Kidney (tissue), 14 donors: Measurements from ENCODE around the gene PCLO. TPM values are rescaled to one million over a fixed set of nuclear protein-coding genes. Genes with fewer than 3 reads are reported as not detected.
A peak's percentile ranks its signal among the peaks of the same experiment; 100 is the strongest.

Experiments
- DNase-seq, 5 donors: peaks; one replicate each; pipeline ENCODE4 v3.0.0-alpha.2; 2013 to 2020
- FAIRE-seq: peaks from 2 replicates; lab custom pipeline; 2012; peaks lifted over from hg19 to GRCh38; lab: Jason Lieb, UNC
- H3K27ac ChIP-seq, 2 donors: one replicate each; pipeline ENCODE4 v1.7.0; 2013; ENCODE audit warnings: low read depth in 2 of 2, low read length in 2 of 2, inconsistent platforms in 1 of 2
- H3K27me3 ChIP-seq: one replicate; pipeline ENCODE4 v1.7.1; 2013; ENCODE audit warnings: low read length, inconsistent platforms; ENCODE audit not compliant: control insufficient read depth, insufficient read depth
- H3K36me3 ChIP-seq, 3 donors: one replicate each; pipeline versions ENCODE4 v1.7.0 to v1.7.1; 2013; ENCODE audit warnings: low read length in 3 of 3, control low read depth in 1 of 3, inconsistent platforms in 1 of 3; ENCODE audit not compliant: insufficient read depth in 3 of 3, control insufficient read depth in 2 of 3
- H3K4me1 ChIP-seq, 3 donors: one replicate each; pipeline versions ENCODE4 v1.7.0 to v1.7.1; 2013; ENCODE audit warnings: low read length in 3 of 3, inconsistent platforms in 1 of 3, low read depth in 1 of 3; ENCODE audit not compliant: control insufficient read depth in 2 of 3, insufficient read depth in 2 of 3
- H3K4me3 ChIP-seq, 3 donors: one replicate each; pipeline versions ENCODE4 v1.7.0 to v1.8.1; 2013; ENCODE audit warnings: low read length in 3 of 3, control low read depth in 1 of 3, inconsistent platforms in 1 of 3
- H3K9ac ChIP-seq, 3 donors: one replicate each; pipeline versions ENCODE4 v1.7.0 to v1.7.1; 2013; ENCODE audit warnings: low read length in 3 of 3, control low read depth in 1 of 3, inconsistent platforms in 1 of 3
- H3K9me3 ChIP-seq, 3 donors: one replicate each; pipeline versions ENCODE4 v1.7.0 to v1.7.1; 2013; ENCODE audit warnings: low read length in 3 of 3, control low read depth in 1 of 3, inconsistent platforms in 1 of 3; ENCODE audit not compliant: control insufficient read depth in 2 of 3, insufficient read depth in 1 of 3
- CTCF ChIP-seq: IDR thresholded peaks from 3 replicates; pipeline ENCODE4 v1.5.1; 2012; ENCODE audit warnings: mild to moderate bottlenecking, moderate library complexity, borderline replicate concordance; ENCODE audit not compliant: insufficient read depth; ENCODE audit errors: extremely low read depth
- intact Hi-C: fragments of 100-400 bp; cut with DNase I; formaldehyde crosslinking; loops from one replicate; pipeline ENCODE4 v1.11.1; 2022
- polyA plus RNA-seq: library from polyadenylated mRNA; stranded (reverse); fragments of 350-450 nt; fragmentation: Illumina TruSeq; extraction: RNeasy Lipid Tissue Mini Kit (QIAGEN cat#74804); gene quantifications from one replicate; pipeline ENCODE4 v1.2.3, GENCODE V29; 2014; ENCODE audit warnings: low read depth, low replicate concordance; ENCODE audit not compliant: insufficient read depth
- total RNA-seq: library from RNA; stranded (reverse); fragmentation: NEBNext Ultra II Directional; extraction: Animal tissue kit (Norgen Biotek cat#: 25700); gene quantifications from one replicate; pipeline ENCODE4 v1.2.1, GENCODE V29; 2021
- donor health status: control.
- donor health status: control.
- donor health status: control.
- donor health status: control.
- donor health status: control.
- donor health status: DM: yes; HTN: yes; CAD: no.
- donor health status: Normal renal cell carcinoma (clear cell type).

Gene PCLO
- total and polyA plus RNA-seq, 2 donors from 2014 or later: 4.0 to 12.0 TPM

- no peak for FAIRE-seq
- peaks cover 0 to 3% (median 0%) of the 10 kb centered on the region in 3 donors for H3K9me3 ChIP-seq
- H3K4me3 ChIP-seq: no peak overlapping the region
Measured at GRCh38 chr7:83015916-83016315, 146.8 kb downstream of the PCLO start.

GRCh38 chr7:83014546-83014945 is 148.1 kb downstream of the PCLO start:
- DNase-seq: no peak
- H3K9ac ChIP-seq: no peak overlapping the region
- TF ChIP-seq CTCF: no peak
- no peaks in the 10 kb centered on the region for H3K9me3 ChIP-seq
- no peaks in the 10 kb centered on the region for H3K36me3 ChIP-seq
- H3K27ac ChIP-seq: no peak overlapping the region
- no peak for FAIRE-seq
- intact Hi-C loops: no loop called here
- H3K27me3 ChIP-seq: no peaks in the 10 kb centered on the region
- no peaks in the 10 kb centered on the region for H3K4me1 ChIP-seq
- H3K4me3 ChIP-seq: no peak overlapping the region

More at GRCh38 chr7:83015916-83016315, 146.8 kb downstream of the PCLO start:
- no peak for DNase-seq
- H3K27ac ChIP-seq: no peak overlapping the region
- H3K36me3 ChIP-seq: no peaks in the 10 kb centered on the region
- intact Hi-C loops: no loop called here
- H3K4me1 ChIP-seq: no peaks in the 10 kb centered on the region
- TF ChIP-seq CTCF: no peak
- no peaks in the 10 kb centered on the region for H3K27me3 ChIP-seq
- no peak overlapping the region for H3K9ac ChIP-seq

DNA sequence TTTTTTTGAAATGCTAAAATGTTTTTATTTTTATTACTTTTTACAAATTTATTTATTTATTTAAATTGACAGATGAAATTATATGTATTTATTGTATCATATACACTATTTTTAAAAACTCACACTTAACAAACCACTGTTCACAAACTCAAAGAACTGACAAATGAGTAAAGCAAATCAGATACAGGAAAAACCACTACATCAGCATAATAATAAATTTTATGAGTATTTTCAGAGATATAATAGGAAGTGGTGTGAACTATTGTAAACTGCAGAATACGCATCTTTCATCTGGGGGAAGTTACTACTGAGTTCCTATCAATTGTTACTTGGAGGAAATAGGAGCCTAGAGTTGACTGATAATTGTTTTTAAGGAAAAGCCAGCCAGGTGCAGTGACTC is 150.7 kb downstream of the PCLO start:
- no peaks in the 10 kb centered on the region for H3K36me3 ChIP-seq
- H3K27ac ChIP-seq: no peak overlapping the region
- H3K9me3 ChIP-seq: no peaks in the 10 kb centered on the region
- no peak for DNase-seq
- no peaks in the 10 kb centered on the region for H3K4me1 ChIP-seq
- TF ChIP-seq CTCF: no peak
- FAIRE-seq: peak; percentile 30
- H3K27me3 ChIP-seq: no peaks in the 10 kb centered on the region
- H3K9ac ChIP-seq: no peak overlapping the region
- intact Hi-C loops: no loop called here
- no peak overlapping the region for H3K4me3 ChIP-seq

DNA sequence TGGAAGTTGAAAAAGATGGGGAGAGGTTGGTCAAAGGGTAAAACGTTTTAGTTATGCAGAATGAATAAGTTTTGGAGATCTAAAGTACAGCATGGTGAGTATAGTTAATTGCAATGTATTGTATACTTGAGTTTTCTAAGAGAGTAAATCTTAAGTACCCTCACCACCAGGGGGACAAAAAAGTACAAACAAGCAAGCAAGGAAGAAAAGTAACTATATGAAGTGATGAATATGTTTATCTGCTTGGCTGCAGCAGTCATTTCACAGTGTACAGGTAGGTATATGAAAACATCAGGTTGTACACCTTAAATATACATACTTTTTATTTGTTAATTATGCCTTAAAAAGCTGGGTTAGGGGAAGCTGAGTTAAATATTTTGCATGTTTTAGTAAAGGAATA is 157.3 kb downstream of the PCLO start:
- peaks cover 0 to 6% (median 0%) of the 10 kb centered on the region in 3 donors for H3K9me3 ChIP-seq
- H3K27ac ChIP-seq: no peak overlapping the region
- no peaks in the 10 kb centered on the region for H3K4me1 ChIP-seq
- no peak for FAIRE-seq
- no peaks in the 10 kb centered on the region for H3K27me3 ChIP-seq
- intact Hi-C loops: no loop called here
- DNase-seq: peak in 1 of 5 donors; percentile 10
- H3K36me3 ChIP-seq: no peaks in the 10 kb centered on the region
- H3K9ac ChIP-seq: no peak overlapping the region
- no peak for TF ChIP-seq CTCF
- H3K4me3 ChIP-seq: no peak overlapping the region
